ENCODE data around the gene NKAIN2.
"Not testable (repeated sequence)": the region's sequence is repeated elsewhere in the genome, so short reads cannot be mapped to it uniquely, and the experiment has no call there.

The NKAIN2 gene

GRCh38 chr6:123896869-123897268, 93.2 kb downstream of the NKAIN2 start:
- DNase-seq = no peak

GRCh38 chr6:123897965-123898364, 94.3 kb downstream of the NKAIN2 start:
- DNase-seq = no peak

- no peak for DNase-seq
Observed at GRCh38 chr6:123898665-123899064, 95.0 kb downstream of the NKAIN2 start.

GRCh38 chr6:123899745-123900144, 96.1 kb downstream of the NKAIN2 start:
- no peak for DNase-seq

DNA sequence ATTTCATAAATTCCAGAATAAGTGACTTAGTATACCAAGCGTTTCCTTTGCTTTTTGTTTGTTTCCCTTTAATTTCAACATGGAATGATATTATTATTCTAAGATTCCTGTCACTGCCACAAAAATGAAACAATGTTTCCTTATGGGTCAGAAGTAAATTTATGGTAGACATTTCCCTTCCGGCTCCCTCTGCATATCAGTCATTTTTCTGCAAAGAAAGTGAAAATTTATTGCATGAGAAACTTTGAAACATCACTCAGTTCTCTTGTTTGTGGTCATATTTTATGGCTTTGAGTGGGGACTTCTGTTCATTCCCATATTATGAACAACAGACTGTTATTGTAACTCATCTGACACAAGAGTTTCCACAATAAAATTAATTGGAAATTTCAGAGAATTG, 97.8 kb downstream of the NKAIN2 start:
- DNase-seq = no peak

- no peak for DNase-seq
Observed at GRCh38 chr6:123902738-123903313, 99.2 kb downstream of the NKAIN2 start.

- no peak for DNase-seq
Observed at GRCh38 chr6:123904228-123904627, 100.6 kb downstream of the NKAIN2 start.

DNA sequence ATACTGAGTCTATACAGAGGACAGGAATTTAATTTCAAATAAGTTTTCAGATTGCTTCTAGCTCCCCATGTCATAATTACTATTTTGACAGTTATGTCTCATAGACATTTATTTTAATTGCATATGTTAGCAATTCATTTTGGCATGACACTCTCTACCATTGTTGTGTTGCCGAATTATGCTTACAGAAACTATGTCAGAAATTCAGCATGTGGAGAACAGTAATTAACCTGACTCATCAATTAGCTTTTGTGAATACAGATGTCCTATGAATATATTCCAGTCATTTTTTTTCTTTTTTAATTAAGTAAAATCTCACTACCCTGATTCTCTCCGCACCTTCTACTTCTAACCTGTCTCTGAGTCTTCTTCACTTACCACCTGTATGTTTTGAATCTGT, 105.1 kb downstream of the NKAIN2 start:
- DNase-seq = no peak

DNA sequence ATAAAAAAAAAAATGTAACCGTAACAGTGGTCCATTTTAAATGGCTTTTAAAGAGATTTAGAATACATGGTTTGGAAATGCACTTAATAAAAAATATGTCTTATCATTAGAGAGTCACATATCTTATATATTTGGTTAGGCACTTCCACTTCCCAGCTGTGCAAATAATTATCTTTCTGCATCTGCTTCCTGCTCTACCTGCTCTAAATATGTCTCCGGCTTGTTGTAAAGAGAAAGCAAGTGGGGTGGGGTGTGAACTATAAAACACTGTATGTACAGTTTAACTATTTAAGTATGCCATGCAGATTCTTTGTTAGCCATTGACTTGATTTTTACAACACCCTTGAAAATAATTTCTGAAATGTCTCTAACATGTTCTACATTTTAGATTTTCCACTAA, 106.3 kb downstream of the NKAIN2 start:
- no peak for DNase-seq

DNA sequence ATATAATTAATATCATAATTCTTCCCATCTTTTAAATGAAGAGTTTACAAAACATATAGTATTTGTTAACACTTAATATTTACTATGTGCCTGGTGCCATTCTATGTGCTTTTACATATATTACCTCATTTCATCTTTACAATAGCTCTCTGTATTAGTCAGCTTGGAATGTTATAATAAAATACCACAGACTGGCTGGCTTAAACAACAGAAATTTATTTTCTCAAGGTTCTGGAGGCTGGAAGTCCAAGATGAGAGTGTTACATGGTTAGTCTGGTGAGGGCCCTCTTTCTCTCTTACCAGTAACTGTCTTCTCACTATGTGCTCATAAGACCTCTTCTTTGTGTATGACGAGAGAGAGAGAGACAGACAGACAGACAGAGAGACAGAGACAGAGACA, 110.2 kb downstream of the NKAIN2 start:
- DNase-seq = no peak

GRCh38 chr6:123923379-123923778, 119.7 kb downstream of the NKAIN2 start:
- not testable (repeated sequence) for DNase-seq

GRCh38 chr6:123925350-123925749, 121.7 kb downstream of the NKAIN2 start:
- DNase-seq = no peak

GRCh38 chr6:123925842-123926399, 122.3 kb downstream of the NKAIN2 start:
- no peak for DNase-seq

DNA sequence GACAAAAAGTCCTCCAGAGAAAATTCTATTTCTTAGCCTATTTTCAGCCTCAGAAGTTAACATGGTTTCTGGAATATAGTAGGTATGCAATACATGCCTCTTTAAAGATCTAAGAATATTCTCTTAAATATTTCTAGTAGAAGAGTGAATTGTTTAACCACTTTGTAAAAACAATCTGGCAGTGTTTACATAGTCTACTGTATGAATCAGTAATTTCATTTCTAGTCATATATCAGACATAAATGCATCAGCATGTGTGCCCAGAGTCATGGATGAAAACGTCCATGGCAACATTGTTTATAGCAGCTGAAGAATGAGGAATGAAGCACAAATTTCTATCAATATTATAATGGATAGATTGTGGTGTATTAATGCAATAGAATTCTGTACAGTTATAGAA, 124.9 kb downstream of the NKAIN2 start:
- DNase-seq = no peak

- DNase-seq = no peak
Observed at GRCh38 chr6:123931928-123932327, 128.3 kb downstream of the NKAIN2 start.

- no peak for DNase-seq
Observed at GRCh38 chr6:123940551-123940950, 136.9 kb downstream of the NKAIN2 start.

DNA sequence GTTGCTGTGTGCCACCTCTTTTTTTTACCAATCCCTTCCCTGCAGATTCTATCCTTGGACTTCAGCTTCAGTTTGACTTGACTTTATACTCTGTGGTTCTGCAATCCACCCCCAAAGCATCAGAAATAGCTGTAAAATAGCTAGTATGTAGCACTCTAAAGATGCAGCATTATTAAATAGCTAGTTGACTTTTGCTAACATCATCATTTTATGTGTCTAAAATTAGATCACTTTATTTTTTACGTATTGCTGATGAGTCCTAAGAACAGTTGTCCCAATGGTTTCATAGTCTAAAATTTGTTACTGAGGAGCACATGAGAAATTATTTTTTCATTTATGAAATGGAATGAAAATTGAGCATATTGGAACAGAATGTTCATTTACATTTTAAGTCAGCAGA, 138.2 kb downstream of the NKAIN2 start:
- DNase-seq = no peak

GRCh38 chr6:123945386-123945785, 141.7 kb downstream of the NKAIN2 start:
- no peak for DNase-seq

DNA sequence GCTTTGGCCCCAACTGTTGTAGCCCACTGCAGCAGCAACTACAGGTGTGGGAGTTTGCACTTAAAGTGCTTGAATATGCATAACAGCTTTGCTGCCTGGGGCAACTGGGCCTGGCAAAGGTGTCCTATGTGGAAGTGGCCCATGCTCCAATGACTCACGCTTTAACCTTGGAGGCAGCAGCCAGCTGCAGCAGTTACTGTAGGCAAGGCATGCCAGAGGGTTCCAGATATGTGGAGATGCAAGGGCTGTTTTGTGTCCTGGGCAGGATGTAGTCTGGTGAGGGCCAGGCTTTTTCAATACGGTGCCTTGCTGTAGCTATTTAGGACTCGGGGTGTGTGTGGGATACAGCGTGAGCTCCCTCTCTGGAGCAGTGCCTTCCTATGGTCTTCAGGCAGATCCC, 150.3 kb downstream of the NKAIN2 start:
- DNase-seq = no peak

- no peak for DNase-seq
Observed at GRCh38 chr6:123956492-123957139, 153.0 kb downstream of the NKAIN2 start.

- no peak for DNase-seq
Observed at GRCh38 chr6:123962508-123962907, 158.8 kb downstream of the NKAIN2 start.

DNA sequence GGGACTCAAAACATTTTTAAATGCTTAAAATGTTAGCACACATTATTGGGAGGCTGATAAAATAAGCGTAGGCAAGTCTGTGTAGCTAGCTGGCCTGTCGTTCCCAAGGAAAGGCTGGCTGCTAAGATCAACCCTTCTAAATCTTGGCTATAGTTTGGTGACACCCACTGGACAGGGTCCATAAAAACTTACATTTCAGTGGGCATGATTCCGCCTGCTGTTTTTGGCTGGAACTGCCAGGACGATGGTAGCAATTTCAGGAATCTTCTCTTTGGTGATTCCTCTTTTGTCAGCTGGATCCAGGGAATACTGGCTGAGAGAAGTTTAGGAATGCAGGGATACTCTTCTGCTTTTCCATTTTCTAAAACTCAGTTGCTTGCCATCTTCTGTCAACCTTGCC, 162.2 kb downstream of the NKAIN2 start:
- no peak for DNase-seq

GRCh38 chr6:123966618-123967017, 163.0 kb downstream of the NKAIN2 start:
- DNase-seq = no peak

GRCh38 chr6:123967905-123968304, 164.2 kb downstream of the NKAIN2 start:
- no peak for DNase-seq

Measured in KG1 (cell line).